Stimulated activated CD8-positive, alpha-beta memory T cell treated with anti-CD3 and anti-CD28 coated beads, Interleukin-15, amount 100 ng/mL, for 24 hours (primary cell): ENCODE data around the gene VSIR.

Source experiments
- DNase-seq: peaks from one replicate; pipeline ENCODE4 v3.0.0-alpha.2; 2020; ENCODE audit warnings: low read depth

Gene VSIR

GRCh38 chr10:71806704-71807556, 33.6 kb upstream of the VSIR start:
- DNase-seq, result no peak

GRCh38 chr10:71805776-71806703, 32.7 kb upstream of the VSIR start:
- DNase-seq, result no peak

GRCh38 chr10:71804077-71804476, 30.8 kb upstream of the VSIR start:
- no peak for DNase-seq

- no peak for DNase-seq
These were observed 29.6 kb upstream of the VSIR start for GRCh38 chr10:71802715-71803488.

GRCh38 chr10:71802235-71802634, 28.9 kb upstream of the VSIR start:
- no peak for DNase-seq

- DNase-seq, result no peak
These were observed 28.0 kb upstream of the VSIR start for GRCh38 chr10:71801361-71801760.

- no peak for DNase-seq
These were observed 26.5 kb upstream of the VSIR start for GRCh38 chr10:71799608-71800453.

- DNase-seq, result no peak
These were observed 25.8 kb upstream of the VSIR start for GRCh38 chr10:71799112-71799511.

GRCh38 chr10:71798308-71798624, 24.9 kb upstream of the VSIR start:
- DNase-seq, result no peak

- DNase-seq, result no peak
These were observed 24.4 kb upstream of the VSIR start for GRCh38 chr10:71797533-71798307.

- no peak for DNase-seq
These were observed 23.6 kb upstream of the VSIR start for GRCh38 chr10:71796749-71797405.

- no peak for DNase-seq
These were observed 21.9 kb upstream of the VSIR start for GRCh38 chr10:71795248-71795647.

- no peak for DNase-seq
These were observed 17.6 kb upstream of the VSIR start for GRCh38 chr10:71790749-71791440.

- DNase-seq, result no peak
These were observed 16.6 kb upstream of the VSIR start for GRCh38 chr10:71789871-71790270.

- no peak for DNase-seq
These were observed 15.6 kb upstream of the VSIR start for GRCh38 chr10:71788954-71789353.

- no peak for DNase-seq
These were observed 11.5 kb upstream of the VSIR start for GRCh38 chr10:71784679-71785272.

GRCh38 chr10:71783917-71784678, 10.8 kb upstream of the VSIR start:
- DNase-seq, result no peak

- no peak for DNase-seq
These were observed 9.7 kb upstream of the VSIR start for GRCh38 chr10:71782917-71783490.
